UCSD-AML1 (cell line): ENCODE measurements around the gene IGDCC3.

Experiments used
- DNase-seq: peaks from one replicate; lab custom pipeline; 2025; ENCODE audit not compliant: unreplicated experiment; lab: John Stamatoyannopoulos, UW

Gene IGDCC3

DNA sequence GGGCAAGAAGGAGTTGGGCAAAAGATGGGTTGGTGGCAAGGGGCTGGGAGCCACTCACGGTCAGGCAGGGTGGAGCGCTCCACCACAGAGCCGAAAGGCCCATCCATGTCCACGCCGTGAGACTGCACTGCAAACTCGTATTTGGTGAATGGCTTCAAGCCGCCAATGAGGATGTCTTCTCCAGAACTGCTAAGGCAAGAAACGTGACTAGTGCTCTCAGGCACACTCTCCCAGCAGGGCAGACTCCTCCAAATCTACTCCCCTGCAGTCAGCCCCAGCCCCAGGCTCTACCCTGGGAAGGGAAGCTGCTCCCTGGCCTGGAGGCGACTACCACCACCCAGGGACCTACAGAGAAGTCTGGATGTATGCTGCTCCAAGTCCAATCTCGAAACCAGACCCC, 11.4 kb upstream of the IGDCC3 start:
- DNase-seq, result no peak

DNA sequence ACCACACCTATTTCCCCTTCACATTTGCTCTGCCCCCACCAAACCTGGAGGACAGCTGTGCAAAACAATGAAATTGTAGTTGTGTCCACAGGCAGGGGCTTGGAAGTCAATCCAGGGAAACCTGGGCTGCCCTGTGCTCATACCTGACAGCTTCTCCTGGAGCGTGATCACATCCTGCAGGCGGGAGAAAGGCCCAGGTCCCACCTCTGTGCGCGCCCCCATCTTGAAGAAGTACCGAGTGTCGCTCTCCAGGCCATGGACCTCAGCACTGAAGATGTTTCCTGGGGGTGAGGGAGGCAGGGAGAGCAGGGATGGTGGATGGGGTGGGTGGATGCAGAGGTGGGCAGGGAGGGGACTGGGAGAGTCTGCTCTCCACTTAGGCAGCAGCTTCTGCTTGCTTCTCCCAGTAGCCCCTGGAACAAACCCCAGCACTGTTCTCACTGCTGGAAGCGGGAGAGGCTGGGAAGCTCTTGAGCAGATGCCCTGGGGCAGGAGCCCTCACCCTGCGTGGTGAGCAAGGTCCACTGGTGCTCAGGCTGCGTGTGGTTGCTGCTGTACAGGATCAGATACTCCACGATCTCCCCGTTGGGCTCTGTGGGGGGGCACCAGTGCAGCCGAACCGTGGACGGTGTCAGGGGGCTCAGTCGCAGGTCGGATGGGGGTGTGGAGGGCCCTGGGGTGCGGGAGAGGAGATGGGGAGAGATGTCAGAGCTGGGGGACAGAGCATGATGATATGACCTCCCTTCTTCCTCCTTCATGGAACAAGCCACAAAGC, 10.7 kb upstream of the IGDCC3 start:
- DNase-seq, result no peak

DNA sequence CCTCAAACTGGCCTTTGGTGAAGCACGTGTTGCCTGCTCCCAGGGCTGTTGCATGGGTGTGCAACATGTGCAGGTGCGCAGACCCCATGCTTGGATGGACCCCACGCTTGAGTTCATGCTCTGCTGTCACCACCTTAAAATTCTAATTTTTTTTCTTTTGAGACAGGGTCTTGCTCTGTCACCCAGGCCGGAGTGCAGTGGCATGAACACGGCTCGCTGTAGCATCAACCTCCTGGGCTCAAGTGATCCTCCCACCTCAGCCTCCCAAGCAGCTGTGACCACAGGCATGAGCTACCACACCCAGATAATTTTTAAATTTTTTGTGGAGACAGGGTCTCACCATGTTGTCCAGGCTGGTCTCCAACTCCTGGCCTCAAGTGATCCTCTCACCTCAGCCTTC, 9.1 kb upstream of the IGDCC3 start:
- DNase-seq, result no peak

DNA sequence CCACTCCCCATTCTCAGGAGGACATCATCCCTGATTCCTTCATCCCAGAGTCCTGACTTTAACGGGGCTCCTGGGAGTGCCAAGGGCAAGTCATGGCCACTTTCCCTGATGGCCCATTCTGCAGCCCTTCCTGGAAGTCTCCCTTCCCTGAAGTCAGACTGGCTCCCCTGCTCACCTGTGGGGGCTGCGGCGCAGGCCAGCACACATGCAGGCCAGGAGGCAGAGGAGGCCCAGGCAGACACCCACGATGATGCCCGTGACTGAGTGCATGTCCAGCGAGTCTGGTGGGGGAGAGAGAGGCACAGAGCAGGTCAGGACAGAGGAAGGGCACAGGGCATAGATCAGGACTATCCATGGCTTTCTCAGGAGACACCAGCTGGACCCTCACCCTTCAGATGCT, 8.6 kb upstream of the IGDCC3 start:
- no peak for DNase-seq

DNA sequence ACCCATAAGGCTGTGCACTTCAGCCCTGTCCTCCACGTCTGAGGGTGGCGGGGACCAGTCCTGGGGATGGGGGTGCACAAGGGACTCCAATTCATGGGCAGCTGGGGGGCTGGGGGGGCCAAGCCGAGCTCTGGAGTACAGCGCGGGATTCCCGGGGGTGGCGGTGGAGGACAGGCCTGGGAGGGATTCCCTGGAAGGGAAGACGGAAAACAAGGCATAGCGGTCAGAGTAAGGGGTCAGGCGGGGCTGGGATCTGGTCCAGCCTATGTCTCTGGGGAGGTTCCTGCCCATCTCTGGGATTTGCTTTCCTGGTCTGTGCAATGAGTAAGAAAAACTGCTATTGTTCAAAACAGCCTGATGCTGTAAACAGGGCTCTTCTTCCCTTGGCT, 8.1 kb upstream of the IGDCC3 start:
- no peak for DNase-seq

DNA sequence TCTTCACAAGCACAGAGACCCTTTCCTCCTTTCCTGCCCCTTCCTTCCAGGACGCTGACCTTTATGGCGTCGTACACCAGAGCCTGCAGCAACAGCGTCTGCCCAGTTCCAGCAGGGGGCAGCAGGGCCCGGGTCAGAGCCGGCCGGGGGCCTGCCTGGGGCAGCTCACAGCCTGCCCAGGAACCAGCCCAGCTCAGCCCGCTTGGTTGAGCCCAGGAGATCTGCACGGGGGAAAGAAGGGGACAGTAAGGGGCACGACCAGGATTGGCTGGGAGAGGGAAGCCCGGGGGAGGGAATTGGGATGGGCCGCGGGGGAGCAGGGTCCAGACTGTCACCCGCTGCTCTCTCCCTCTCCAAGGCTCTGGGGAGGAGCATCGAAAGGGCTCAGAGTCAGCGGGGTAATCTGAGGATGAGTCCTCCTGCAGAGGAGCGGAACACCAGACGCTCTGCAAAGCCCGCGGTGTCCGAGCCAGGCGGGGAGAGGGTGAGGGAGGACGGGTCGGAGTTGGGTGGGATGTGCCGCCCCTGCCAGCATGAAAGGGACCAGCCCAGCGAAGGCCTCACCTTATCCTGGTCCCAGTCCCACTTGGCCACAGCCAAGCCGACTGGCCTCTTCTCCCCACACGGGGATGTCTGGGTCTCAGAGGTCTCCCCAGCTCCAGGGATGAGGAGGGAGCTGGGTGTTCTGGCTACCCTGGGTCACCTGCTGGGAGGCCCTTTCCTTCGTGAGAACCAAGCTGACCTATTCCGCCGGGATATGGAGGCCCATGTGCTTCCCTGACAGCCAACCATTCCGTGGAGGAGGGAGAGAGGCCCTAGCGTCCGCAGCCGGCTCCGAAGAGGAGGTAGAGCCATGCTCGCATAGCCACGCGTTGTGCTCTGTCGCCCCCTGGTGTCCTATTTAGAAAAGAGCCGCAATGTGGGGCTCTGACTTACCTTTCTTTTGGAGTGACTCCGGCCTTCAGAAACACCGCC, 7.4 kb upstream of the IGDCC3 start:
- peak; percentile 79 for DNase-seq

DNA sequence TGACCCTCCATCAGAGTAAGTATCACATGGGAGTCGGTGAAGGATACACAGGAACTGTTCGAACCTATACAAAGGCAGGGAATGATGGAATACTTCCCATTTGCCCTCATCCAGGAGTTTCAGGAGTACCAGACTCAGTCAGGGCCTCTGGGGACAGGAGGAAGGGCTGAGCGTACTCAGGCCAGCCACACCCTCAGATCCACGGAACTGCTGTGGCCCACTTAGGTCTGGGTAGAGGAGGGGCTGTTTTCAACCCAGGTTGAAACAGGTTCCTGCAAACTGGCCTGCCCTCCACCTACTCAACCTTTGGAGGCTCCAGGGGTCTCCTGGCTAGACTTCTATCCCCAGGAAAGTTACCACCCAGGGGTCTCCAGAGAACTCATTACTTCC, 6.7 kb upstream of the IGDCC3 start:
- DNase-seq, result no peak

DNA sequence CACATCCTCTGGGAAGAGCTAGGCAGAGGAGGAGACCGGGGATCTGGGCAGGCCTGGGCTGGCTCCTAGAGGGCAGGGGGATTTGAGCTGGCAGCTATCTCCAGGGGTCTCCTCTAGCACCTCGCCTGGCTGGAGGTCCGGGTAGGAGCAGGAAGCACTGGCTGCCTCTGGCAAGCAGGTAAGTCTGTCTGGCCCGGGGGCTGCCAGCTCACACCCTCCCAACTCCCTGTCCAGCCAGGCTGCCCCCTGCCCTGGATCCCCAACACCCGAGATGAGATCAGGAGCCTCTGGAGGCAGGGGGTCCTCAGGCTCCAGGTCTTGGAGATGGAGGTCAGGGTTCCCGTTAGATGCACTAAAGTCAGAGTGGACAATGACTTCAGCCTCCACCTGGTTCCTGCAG, 6.2 kb upstream of the IGDCC3 start:
- no peak for DNase-seq

DNA sequence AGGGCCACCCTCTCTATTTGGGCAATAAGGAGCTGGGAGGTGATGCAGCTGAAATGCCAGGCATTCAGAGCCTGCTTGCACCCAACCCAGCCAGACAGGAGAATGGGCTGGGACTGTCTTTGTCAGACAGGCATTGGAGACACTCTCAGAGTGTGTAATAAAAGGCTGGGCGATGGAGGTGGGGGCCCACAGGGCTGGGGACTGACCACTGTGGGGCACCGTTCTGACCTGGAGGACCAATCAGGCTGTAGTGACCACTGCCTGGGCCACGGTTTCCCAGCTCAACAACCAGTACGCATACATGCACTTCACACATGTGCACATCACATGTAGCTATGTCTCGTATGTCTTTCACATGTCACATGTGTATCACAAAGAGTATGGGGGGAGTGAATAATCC, 5.7 kb upstream of the IGDCC3 start:
- no peak for DNase-seq

DNA sequence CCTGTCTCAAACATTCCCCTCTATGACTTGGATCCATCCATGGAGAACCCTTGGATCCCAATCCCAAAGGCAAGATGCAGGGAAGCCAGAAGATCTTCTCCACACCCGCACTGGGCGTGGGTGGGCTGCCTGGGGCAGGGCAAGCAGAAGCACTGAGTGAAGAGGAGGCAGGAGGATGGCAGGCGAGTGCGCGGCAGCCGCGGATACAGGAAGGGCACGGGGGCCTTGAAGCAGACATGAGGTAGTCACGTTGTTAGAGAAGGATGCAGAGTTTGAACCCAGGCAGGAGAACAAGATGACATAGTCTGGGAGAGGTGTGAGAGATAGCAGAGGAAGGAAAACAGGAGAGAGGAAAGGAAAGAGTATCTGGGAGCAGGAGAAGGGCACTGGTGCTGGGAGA, 5.1 kb upstream of the IGDCC3 start:
- DNase-seq, result no peak

DNA sequence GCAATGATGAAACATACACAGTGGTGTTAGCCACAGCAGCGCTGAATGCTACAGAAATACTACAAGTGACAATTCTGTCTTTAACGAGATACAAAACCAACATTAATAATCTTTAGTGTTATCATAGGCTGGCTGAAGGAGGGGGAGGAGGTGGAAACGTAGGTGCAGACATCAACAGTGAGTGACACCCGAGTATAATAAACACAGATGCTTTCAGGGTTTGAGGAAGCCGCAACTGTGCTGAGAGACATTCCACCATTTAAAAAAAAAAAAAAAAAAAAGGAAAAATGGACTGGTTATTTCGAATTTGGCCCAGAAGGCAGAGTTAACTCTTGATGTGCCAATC, 4.3 kb upstream of the IGDCC3 start:
- no peak for DNase-seq

DNA sequence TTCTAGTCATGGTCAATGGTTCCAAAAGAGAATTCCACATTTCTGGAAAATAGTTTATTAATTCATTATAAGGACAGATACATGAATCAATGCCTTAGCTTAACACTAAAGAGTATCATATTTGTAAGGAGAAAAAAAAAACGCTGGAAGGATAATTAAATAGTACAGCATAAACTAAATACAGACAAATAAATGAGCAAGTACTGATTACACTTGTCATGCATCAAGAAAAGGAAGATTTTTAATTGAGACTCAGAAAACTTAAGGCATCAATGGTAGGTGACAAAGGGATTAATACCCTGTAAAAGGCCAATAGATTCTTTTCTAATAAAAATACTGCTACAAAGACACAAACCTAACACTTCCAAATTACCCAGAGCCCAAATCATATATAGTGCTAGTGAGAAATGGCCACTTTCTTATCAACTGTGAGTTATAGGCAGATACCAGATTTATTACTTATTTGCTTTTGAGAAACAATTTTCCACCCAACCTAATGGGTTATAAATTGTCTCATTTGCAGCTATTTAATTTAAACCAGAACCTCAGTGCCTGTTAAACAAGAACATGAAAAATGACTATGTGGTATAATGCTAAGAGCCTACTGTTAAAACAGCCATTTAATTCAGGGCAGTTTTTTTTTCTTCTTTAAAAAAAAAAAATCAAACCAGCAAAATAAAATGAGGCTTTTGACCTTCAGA, 3.8 kb upstream of the IGDCC3 start:
- no peak for DNase-seq

DNA sequence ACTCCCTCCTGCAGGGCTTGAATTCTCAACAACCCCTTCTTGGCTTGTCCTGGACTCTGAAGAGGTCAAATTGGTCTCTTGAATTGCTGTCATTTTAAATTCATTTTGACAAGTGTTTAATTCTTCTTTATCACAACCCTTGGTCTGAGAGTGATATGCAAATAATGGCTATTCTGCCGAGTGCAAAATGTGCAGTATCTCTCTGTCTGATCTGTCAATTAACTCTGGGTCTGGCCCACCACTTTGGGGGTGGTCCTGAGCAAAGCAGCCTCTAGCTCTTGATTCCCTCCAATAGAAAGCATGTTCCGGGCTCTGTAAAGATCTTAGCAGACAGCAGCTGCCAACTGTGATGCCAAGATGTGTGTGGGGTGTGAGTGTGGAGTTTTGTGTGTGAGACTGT, 2.2 kb upstream of the IGDCC3 start:
- DNase-seq, result no peak

DNA sequence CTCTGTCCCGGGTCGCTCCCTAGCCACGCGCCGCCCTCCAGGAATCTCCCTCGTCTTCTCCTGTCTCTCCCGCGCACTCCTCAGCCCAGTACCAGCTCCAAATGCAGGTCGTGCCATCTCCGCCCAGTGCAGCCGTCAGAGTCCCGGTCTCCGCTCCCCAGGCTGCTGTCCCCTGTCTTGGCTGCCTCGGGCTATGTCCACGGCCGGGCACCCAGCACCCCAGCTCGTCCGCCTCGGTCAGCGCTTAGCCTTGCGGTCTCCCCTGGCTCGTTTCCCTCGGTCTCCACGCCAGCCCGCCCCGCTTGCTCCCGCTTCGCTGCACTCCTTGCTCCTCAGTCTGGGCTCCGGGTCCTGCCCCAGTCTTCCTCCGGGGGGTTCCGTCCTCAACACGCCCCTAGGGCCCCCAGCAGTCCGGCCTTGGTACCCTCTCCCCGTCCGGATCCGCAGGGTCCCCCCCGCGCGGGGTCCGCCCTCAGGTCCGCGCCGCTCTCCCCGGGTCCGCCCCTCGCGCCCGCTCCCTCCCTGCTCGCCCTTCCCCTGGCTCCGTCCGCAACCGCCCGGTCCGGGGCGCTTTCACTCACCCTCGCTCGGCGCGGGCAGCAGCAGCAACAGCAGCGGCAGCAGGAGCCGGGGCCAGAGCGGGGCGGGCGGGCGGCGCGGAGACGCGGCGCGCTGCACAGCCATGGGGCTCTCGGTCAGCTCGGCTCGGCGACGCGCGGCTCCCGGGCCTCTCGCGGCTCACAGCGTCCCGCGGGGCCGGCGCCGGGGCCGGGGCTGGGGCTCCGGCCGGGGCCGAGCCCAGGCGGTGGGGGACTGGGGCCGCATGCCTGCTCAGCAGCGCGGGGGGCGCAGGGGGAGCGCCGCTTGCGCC, 462 bp downstream of the IGDCC3 start:
- no peak for DNase-seq

DNA sequence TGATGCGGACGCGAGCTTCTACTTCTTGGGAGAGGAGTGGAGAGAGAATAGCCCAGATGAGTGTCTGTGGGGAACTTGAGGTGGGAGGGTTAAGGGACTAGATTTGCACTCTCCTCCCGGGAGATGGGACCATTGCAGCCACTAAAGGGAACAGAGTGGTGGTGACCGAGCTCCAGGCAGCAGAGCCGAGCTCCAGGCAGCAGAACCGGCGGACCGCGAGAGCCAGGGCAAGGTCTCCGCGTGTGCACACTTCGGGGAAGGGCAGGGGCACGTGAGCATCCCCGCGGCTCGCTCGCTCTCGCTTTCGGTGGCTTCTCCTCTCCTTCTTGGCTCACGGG, 1.1 kb downstream of the IGDCC3 start:
- no peak for DNase-seq

DNA sequence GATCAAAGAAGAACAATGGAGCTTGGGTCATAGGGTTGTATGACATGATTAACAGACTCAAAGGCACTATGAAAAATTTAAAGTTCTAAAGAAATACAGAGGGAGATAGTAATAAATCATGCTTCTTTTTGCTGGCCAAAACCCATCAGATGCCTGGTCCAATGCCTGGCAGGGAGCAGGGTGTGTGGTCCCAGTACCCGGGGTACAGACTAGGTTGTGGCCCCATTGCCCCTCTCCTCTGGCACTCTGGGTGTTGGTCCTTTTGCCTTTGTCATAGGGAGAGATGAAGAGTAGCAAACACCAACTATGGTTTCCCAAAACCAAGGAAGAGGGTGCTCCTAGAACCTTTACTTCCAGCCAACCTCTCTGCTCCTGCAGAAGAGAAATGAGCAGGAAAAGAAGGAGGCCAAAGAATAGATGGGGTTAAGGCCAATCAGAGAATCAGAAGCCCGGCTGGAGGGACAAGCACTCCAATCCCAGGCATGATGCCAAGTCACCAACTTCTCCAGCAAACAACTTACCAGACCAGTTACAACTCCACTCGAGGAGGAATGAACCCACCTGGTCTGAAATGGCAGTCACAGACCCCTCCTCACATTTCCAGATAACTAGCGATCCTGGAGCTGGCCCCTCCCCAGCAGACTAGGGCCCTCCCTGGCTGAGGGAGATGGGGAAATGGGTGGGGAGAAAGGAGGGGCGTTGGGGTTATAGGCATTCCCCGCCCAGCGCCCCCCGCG, 1.8 kb downstream of the IGDCC3 start:
- no peak for DNase-seq

DNA sequence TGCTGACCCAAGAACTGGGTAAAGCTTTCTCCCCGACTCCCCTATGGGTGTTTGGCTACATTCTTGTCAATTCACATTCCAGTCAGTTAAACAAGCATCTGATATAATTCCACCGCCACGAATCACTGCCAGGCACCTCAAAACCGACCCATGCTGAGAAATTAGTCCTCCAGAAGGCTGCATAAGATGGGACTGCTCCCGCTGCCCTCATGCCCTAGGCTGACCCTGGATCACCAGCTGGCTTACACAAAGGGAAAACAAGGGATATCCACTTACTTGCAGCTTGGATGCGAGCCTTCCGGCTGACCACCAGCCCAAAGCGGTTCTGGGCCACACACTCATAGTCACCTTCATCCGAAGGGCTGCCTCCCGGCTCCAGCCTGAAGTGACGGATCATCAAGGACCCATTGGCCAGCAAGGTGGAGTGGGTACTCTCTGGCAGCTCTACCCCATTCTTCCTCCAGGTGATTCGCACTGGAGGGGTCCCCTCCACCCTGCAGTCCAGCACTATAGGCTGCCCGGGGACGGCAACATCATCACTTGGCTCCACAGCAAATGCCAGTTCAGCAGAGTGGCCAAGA, 2.9 kb downstream of the IGDCC3 start:
- no peak for DNase-seq

DNA sequence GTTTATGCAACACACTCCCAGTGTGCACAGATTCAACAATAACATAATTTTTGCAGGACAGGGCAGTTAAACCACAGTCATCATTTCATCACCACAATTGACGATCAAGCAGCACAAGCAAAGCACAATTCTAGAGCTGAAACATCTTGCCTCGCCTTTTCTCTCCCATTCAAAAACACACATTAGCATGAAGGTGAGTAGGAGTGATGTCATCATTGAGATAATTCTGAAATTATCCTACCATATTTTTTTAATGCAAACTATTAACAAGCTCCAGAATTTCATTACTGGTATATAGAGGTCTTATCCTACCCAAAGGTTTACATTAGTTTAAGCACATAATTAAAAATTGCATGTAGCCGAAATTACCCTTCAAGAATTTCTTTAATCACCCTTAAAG, 3.5 kb downstream of the IGDCC3 start:
- no peak for DNase-seq

DNA sequence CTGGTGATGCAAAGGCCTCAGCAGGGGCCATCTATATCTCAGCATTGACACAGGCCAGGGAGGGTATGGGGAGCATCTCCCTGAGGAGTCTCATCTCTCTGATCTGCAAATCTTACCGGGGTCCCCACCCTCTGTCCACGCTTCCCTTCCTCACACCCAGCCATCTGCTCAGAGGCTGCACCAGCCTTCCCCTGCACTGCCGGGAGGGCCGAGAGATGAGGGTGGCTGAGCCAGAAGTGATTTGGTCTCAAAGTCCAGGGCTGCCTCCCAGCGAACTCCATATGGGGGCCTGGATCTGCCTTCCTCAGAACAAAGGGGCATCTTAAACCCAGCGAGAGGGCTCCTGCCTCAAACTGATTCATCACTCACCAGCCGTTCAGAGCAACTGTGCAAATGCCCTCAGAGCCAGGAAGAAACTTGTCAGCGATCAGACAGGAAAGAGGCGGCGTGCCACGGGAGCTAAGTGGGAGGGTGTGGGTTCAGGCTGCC, 4.6 kb downstream of the IGDCC3 start:
- no peak for DNase-seq

DNA sequence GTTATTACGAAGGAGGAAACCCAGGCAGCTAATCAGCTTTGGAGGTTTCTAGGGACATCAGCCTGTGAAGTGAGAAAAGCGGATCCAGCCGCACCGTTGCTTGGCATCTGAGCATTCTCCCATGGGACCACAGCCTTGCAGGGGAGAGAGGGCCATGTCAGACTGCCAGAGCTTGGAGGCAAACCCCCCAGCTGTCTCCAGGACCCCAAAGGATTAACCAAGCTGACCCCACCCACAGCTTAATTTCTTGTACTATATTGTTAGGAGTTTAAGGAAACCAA, 5.1 kb downstream of the IGDCC3 start:
- DNase-seq, result no peak
